Loucy (cell line): Measurements from ENCODE around the gene SLAIN2.

Experiments
- EZH2phosphoT487 ChIP-seq: fragments of 200-600 bp; IDR thresholded peaks from 2 replicates; pipeline ENCODE4 v1.6.1; 2018; ENCODE audit warnings: antibody characterized with exemption, mild to moderate bottlenecking, moderate library complexity, borderline replicate concordance
- TF ChIP-seq, protein P1 (sequence below): fragments of 200-600 bp; sonication (generic); conservative IDR thresholded peaks from 2 replicates; pipeline ENCODE4 v1.5.1; 2014; ENCODE audit warnings: mild to moderate bottlenecking, antibody characterized with exemption, low read length

DNA sequence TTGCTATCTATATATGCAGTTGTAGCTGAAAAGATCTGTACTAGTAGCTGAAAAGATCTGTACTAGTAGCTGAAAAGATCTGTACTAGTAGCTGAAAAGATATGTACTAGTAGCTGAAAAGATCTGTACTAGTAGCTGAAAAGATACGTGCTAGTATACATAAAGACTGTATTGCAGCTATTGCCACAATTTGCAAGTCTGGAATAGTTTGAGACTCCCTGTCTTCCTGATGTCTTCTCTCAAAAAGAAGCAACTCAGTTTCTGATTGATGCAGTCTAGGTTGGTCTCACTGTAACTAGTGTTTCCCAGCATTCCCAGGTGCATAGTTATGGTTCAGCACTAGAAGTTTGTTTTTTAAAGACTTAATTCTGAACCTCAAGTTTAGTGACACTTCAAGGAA lies 15.0 kb downstream of the SLAIN2 start:
- TF ChIP-seq, protein P1, sequence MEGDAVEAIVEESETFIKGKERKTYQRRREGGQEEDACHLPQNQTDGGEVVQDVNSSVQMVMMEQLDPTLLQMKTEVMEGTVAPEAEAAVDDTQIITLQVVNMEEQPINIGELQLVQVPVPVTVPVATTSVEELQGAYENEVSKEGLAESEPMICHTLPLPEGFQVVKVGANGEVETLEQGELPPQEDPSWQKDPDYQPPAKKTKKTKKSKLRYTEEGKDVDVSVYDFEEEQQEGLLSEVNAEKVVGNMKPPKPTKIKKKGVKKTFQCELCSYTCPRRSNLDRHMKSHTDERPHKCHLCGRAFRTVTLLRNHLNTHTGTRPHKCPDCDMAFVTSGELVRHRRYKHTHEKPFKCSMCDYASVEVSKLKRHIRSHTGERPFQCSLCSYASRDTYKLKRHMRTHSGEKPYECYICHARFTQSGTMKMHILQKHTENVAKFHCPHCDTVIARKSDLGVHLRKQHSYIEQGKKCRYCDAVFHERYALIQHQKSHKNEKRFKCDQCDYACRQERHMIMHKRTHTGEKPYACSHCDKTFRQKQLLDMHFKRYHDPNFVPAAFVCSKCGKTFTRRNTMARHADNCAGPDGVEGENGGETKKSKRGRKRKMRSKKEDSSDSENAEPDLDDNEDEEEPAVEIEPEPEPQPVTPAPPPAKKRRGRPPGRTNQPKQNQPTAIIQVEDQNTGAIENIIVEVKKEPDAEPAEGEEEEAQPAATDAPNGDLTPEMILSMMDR = no peak
- TF ChIP-seq EZH2phosphoT487 = no peak
